Stimulated activated CD4-positive, alpha-beta T cell treated with anti-CD3 and anti-CD28 coated beads, TNF-alpha, amount 100 ng/mL, for 48 hours (primary cell): ENCODE results near the gene PPP1CA.
A peak's percentile ranks its signal among the peaks of the same experiment; 100 is the strongest.

ENCODE experiments used
- DNase-seq, 3 donors: peaks; one replicate each; pipeline ENCODE4 v3.0.0-alpha.2; 2020; ENCODE audit warnings: low read depth in 3 of 3

Gene PPP1CA

DNA sequence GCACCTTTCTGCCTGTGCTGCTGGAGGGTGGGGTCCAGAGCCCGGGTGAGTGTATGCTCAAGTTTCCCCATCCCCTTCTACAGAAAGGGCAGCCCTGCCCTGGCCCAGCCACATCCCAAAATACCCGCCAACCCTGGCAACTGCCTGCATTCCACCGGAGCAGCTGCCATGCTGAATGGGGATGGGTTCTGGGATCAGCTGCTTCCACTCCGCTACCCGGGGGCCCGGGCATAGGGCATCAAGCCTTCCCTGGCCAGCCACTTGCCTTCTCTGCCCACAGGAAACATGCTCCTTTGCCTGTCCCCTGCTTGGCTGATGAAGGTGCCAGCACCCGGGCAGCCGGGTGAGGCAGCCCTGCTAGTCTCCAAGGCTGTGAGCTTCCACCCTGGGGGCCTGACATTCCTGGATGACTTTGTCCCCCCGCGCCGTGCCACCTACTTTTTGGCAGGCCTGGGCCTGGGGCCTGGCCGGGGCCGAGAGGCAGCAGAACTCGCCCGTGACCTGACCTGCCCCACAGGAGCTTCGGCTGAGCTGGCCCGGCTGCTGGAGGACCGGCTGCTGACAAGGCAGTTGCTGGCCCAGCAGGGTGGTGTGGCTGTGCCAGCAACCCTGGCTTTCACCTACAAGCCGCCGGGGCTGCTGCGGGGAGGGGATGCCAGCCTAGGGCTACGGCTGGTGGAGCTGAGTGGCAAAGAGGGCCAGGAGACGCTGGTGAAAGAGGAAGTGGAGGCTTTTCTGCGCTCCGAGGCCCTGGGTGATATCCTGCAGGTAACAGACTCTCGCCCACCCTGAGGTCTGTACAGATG lies 17.0 kb upstream of the PPP1CA start:
- no peak for DNase-seq

DNA sequence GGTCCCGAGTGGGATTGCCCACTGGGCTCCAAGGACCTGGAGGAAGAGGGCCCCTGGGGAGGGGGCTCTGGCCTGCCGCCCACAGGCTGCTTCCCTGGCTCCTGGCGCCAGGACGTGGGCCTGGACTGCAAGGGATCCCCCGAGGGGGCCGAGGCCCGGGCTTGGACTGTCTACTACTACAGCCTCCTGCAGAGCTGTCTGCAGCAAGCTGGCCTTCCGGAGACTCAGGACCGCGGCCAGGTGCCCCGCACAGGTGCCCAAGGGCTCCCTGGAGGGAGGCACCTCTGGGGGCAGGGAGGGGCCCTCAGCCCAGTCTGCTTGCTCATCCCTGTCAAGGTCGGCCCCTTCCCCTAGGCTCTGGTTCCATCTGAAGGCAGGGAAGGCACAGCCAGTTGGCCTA lies 15.8 kb upstream of the PPP1CA start:
- no peak for DNase-seq

DNA sequence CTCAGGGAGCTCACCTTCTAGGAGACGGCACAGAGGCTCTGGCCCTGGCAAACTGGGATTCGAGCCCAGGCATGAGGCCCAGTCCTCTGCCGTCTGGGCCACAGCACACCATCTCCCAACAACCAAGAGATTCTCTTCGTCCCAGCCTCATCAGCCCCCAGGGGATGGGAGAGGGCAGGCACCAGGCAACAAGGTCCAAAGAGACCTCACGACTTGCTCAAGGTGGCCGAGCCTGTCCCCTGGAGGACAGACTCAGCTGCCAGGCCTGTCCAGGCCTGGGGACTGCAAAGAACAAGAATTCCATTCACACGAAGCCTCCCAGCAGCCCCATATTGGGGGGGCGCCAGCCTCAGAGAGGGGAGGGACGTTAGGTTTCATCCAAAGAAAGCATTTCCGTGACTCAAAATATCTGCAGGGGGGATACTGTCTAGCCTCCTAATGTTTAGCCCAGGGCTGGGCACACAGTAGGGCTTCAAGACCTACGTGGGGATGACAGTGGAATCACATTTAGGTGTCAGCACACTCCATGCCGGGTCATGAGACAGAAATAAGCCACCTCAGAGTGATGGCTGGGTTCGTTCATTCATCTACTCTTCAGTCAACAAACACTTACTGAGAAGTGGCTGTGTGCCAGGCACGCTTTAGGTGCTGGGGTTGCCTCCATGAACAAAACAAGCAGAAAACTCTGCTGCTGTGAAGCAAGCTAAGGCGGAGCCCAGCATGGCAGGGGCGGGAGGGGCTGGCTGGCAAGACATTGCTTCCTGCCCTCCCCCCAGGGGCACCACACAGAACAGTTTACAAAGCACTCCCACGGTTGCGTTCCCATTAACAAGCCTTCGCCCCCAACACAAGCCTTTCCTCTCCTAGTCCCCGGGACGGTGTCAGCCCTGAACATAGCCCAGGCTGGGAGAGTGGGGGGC lies 15.0 kb upstream of the PPP1CA start:
- DNase-seq = no peak

DNA sequence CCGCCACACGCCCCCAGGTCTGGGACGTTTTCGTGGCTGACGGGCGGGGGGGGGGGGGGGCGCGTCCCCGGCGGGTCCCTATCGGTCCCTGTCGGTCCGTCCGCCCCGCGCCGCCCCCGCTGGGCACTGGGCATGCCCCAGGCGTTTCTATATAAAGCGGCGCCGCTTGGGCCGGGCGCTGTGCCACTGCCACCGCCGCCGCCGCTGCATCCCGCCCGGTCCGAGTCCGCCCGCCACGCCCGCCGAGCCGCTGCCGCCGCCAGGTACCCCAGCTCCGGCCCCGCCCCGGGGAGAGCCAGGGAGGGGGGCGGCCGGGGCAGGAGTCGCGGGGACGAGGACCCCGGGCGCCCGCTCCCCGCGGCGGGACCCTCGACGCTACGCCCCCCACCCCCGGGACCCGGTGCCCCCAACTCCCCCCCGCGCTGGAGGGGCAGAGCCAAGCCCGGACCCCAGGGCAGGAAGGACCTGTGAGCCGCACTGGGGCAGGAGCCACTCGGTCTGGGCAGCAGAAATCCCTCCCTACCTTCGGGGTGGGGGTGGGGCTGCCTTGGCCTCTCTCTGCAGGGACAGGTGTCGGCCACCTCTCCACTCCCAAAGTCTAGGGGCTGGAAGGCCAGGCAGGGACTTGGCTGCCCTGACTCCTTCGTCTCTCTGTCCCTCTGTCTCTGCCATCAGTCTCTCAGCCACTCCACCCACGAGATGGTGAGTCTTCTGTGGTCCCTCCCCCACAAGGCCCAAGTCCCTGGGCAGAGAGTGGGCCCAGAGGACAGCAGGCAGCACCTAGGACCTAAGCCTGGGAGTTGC lies 14.0 kb upstream of the PPP1CA start, which contains the start of gene CARNS1:
Gene CARNS1, plus strand, starts transcription at position 178 of the 804 bp plus-strand sequence. Its CDS starts 522 bp downstream, at position 700.
- no peak for DNase-seq

DNA sequence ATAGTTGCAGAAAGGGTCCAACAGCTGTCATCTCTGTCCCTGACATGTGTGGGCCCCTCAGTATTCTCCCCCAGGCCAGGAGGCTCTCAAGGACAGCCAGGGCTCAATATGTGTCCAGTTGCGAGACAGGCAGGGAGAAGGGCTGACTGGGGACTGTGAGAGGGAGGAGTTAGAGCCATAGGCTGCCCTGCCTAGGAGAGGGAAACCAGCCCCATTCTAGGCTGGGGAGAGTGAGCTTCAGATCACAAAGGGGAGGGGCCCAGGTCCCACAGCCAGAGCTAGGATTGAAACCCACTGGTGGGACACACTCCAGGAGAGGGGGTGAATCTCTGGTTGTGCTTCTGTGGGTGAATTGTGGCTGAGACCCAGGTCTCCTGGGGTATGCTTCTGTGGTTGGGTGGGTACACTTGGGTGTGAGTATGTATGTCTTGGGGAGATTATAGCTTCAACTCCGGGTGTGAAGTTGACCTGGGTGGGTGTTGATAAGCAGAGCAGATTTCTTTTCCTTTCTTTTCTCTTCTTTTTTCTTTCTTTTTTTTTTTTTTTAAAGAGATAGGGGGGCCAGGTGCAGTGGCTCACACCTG lies 11.7 kb upstream of the PPP1CA start:
- no peak for DNase-seq

DNA sequence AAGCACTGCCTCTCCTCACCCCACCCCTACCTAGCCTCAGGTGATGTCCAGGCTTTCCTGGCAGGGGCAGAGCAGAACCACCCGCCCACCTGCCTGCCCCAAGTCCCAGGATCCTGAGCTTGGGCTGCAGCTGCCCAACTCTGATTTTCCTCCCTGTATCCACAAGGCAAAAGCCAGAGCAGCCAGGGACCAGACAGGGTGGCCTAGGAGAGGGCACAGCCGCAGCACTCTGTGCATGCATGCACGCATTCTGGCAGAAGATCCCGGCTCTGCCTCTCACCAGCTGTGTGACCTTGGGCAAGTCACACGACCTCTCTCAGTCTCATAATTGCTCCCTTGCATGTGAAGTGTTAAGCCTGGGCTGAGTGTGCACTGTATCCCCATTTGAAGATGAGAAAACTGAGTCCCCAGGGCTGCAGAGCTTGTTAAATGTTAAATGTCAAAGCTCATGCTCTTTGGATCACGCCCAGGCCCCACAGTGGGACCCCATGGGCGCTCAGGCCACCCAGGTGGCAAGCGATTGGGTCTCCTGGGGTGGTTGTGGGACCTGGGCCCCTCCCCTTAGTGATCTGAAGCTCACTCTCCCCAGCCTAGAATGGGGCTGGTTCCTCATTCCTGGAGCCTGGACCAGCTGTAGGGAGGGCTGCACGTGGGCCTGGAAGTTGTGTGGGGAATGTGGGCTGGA lies 11.0 kb upstream of the PPP1CA start:
- no peak for DNase-seq

DNA sequence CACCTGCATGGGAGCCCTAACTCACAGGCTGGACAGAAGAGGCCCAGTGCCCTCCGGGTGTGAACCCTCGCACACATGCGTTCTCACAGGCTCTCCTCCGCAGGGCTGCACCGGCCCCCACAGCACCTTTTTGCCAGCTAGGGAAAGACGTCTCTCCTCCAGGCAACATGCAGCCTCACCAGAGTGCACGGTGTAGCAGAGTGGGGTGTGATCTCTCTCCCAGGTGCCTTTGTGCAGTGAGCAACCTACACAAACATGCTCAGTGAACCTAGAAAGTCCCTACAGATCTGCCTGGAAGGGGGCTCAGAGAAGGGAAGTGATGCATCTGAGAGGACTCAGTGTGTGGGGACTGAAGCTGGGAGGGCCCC lies 10.1 kb upstream of the PPP1CA start:
- DNase-seq = no peak

DNA sequence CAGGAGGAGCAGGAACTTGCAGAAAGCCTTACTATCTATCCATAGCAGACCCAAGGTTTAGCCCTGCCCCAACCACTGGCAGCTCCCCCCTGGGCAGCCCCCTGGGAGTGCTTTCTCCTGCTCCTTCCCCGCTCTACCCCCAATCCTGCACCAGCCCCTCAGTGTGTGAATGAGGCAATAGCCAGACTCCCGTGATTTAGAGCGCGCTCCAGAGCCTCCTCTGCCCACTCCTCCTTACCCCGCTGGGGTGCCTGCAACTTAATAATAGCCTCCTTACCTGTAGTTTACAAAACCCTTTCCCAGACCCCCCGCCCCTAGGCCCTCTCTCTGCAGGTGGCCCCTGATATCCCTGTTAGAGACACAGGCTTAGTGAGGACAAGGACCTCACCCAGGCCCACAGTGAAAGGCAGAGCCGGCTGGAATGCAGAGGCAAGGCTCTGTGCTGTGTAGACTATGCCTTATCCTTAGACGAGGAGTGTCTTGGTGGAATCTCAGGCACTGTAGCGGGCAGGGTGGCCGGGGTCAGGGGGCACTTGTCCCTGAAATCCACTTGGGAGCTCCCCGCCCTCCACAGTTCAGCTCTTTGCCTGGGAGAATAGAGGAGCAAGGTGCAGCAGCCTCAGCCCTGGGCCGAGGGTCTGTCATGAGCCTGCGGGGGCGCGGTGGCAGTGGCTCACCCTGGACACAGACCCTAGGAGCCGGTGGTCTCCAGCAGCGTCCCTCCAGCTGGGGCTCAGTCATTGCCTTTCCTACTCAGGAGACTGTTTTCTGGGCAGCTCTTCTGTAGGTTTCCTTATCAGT lies 9.5 kb upstream of the PPP1CA start:
- DNase-seq = no peak

DNA sequence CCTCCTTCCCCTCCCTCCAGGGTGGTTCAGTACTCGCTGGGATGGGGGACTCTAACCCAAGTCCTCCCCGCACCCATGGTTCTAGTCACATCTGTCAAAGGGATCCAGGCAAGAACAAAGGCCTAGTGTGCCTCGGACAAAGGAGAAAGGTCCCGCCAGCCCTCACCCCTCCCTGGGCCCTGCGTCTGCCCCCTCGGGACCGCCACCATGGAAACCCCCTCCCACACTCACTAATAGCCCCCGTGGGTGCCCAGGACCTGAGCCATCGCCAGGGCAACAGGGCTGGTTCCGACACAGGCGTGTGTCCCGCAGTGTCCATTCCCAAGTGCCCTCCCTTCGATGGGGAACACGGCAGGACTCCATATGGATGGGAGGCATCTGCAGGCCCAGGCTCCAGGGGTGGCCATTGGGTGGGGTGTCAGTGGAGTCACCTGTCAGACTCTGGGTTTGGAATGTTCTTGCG lies 8.7 kb upstream of the PPP1CA start:
- no peak for DNase-seq

DNA sequence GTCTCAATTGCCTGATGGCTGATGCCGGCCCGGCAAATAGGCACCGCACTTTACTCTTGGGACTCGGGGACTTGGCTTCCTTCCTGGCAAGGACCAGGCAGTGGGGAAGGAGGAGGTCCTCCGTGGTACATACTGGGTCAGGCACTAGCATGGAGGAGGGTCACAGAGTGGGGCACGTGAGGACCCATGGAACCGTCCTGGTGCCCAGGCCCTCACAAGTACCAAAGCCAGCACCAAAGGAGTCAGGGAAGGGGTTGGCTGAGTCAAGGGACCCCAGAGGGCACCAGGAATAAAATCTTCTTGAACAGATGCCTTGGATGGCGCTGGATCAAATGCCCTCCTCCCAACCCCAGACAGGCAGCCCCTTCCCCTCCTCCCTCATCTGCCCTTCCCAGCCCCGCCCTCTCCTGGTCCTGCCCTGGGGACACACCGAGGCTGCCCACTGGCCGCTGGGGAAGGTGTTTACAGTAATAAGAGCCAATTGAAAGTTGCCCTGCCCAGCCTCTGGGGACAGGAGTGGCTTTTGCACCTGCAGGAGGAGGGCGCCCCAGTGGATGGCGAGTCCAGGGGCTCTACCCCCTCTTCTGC lies 8.2 kb upstream of the PPP1CA start:
- no peak for DNase-seq

DNA sequence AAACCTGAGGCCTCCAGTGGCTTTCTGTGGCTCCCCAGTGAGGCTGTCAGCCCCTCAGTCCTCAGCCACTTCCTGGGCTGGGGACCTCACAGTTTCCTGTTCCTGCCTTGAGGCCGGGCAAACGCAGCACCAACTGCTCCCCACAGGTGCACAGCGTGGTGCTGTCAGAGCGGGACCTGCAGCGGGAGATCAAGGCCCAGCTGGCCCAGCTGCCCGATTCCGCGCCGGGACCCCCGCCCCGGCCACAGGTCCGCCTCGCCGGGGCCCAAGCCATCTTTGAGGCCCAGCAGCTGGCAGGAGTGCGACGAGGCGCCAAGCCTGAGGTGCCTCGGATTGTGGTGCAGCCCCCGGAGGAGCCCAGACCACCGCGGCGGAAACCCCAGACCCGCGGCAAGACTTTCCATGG lies 7.6 kb upstream of the PPP1CA start:
- DNase-seq = peak in 1 of 3 donors; percentile 40

DNA sequence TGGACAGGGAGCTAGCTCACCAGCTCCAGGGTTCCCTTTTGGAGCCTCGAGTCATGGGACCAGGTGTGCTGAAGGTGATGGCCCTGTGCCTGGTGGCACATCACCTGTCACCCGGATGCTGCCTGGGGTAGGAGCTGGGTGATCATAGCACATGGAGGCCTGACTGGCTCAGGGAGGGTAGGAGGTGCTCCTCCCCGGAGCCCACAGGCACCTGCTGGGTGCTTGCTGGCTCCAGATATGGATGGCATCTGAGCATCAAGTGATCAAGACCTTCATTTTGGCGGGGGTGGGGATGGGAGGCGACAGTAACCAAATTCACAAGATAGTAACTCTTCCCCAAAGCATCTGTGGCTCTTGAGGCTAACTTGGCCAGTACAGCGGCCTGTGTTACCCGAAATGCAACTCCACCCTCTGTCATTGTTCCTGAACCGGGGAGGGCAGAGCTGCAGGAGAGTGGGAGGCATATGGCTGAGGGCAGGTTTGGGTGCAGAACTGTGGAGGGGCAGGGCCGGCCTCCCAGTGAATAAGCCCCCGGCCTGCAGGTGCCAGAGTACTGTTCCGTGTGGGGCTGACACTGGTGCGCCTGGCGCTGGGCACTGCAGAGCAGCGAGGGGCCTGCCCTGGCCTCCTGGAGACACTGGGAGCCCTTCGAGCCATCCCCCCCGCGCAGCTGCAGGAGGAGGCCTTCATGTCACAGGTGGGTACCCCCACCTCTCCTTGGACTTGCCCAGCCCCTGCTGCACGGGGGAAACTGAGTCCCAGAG lies 7.0 kb upstream of the PPP1CA start:
- DNase-seq = no peak

DNA sequence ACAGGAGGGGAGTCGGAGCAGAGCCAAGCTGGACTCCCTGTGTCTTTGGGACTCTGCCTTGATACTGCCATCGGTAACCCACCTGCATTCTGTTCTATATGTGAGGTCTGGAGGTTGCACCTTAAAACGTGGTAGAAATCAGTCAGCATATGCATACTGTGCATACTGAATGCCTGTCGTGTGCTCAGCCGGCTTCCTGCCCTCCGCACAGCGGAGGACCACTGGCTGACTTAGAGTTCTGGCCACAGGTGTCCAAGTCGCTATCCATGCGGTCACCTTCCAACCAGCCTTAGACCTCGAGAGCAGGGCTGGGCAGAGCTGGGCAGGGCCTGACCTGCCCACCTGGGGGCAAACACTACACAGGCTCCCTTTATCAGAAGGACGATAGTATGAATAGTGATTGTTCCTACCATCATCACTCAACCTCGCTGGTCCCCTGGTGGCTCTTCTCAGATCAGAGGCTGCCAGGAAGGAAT lies 6.1 kb upstream of the PPP1CA start:
- no peak for DNase-seq

DNA sequence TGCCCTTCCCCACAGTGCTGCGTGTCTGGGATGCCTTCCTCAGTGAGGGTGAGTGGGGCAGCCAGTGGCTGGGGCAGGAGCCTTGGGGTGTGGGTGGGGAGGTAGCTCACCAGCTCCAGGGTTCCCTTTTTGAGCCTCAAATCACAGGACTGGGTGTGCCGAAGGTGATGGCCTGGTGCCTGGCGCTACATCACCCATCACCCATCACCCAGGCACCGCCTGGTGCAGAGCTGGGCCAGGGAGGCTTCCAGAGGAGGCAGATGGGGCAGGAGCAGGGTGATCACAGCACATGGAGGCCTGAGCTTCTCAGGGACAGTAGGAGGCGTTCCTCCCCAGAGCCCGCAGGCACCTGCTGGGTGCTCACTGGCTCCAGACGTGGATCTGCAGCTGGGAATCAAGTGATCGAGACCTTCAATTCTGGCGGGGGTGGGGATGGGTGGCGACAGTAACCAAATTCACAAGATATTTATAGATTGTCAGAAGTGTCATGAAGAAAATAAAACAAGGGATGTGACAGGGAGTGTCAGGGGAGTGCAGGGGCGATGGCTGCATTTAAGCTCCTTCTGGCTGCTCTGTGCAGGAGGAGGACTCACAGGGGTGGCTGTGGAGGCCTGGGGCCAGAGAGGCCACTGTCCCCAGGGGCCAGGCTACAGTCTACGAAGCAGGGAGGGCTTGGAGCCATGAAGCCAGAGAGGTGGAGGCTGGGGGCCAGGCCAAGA lies 5.5 kb upstream of the PPP1CA start:
- DNase-seq = no peak

DNA sequence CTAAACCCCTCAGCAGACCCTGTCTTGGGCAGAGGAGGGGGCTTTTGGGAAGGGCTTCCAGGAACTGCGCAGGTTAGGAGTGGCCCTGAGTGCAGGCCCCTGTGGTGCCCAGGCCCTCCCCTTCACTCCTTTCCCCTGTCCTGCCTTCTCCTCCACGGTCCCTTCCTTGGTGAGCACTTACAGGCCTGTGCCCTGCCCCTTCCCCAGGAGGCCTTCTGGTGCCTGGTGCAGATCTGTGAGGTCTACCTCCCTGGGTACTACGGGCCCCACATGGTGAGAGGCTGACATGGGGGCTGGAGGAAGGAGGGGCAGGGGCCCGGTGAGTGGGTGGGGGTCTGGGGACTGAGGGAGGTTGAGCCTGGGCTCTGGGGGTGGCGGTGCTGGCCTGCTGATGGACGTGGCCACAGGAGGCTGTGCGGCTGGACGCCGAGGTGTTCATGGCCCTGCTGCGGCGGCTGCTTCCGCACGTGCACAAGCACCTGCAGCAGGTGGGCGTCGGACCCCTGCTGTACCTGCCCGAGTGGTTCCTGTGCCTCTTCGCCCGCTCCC lies 4.8 kb upstream of the PPP1CA start:
- DNase-seq = no peak

DNA sequence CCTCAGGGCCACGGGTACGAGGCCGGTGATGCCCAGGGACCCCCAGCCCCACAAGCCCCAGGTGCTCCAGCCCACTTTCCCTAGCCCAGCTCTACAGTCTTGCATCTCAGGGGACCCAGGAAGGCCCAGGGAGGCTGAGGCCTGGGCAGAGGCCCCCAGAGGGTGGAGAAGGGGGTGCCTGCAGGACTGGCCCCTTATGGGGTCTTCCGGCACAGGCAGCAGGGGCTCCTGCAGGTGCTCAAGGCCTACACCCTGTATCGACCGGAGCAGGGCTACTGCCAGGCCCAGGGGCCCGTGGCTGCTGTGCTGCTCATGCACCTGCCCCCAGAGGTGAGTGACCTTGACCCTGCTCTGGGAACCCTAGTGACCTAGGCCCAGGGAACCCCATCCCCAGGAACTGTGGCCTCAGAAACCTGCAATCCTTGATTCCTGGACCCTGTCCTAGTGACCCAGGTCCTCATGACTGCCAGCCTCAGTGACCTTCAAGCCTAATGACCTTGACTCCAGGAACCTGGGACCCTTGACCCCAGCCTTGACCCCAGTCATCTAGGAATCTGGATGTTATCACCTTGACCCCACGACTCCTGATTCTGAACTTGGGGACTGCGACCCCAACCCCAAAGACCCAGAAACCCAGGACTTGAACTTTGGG lies 4.2 kb upstream of the PPP1CA start:
- DNase-seq = no peak

DNA sequence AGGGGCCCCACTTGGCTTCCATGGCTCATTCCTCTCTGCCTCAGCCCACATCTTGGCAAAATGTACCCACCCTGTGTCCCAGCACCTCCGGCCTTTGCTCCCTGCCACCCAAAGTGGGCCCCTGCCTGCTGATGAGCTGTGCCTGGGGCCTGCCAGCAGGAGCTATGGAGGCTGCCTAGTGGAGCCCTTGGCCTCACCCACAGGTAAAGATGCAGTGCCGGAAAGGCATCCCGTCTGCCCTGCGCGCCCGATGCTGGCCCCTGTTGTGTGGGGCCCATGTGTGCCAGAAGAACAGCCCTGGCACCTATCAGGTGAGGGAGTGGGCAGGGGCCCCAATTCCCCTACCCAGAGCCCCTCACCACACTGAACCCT lies 3.5 kb upstream of the PPP1CA start:
- no peak for DNase-seq
